ENCODE data around the gene IRX2.

IRX2 gene

GRCh38 chr5:2751592-2752021, at the start of gene IRX2:
Gene IRX2 (minus strand): TSS chr5:2751677. CDS start chr5:2751413, 264 bp downstream.
- no peak for DNase-seq

GRCh38 chr5:2800035-2800434, 48.6 kb upstream of the IRX2 start:
- DNase-seq: no peak

- DNase-seq: no peak
Measured at GRCh38 chr5:2797981-2798380, 46.5 kb upstream of the IRX2 start.

- no peak for DNase-seq
Measured at GRCh38 chr5:2797160-2797559, 45.7 kb upstream of the IRX2 start.

- DNase-seq: no peak
Measured at GRCh38 chr5:2783223-2783622, 31.7 kb upstream of the IRX2 start.

GRCh38 chr5:2782658-2783057, 31.2 kb upstream of the IRX2 start:
- DNase-seq: no peak

GRCh38 chr5:2780421-2781171, 29.1 kb upstream of the IRX2 start:
- DNase-seq: no peak

- no peak for DNase-seq
Measured at GRCh38 chr5:2779459-2779858, 28.0 kb upstream of the IRX2 start.

- DNase-seq: no peak
Measured at GRCh38 chr5:2776337-2777302, 25.1 kb upstream of the IRX2 start.

GRCh38 chr5:2773327-2773726, 21.9 kb upstream of the IRX2 start:
- DNase-seq: no peak

- no peak for DNase-seq
Measured at GRCh38 chr5:2767089-2767488, 15.6 kb upstream of the IRX2 start.

GRCh38 chr5:2764581-2764980, 13.1 kb upstream of the IRX2 start:
- DNase-seq: no peak

- no peak for DNase-seq
Measured at GRCh38 chr5:2763533-2763794, 12.0 kb upstream of the IRX2 start.

GRCh38 chr5:2762744-2763532, 11.5 kb upstream of the IRX2 start:
- DNase-seq: no peak

- no peak for DNase-seq
Measured at GRCh38 chr5:2761921-2762488, 10.5 kb upstream of the IRX2 start.

- DNase-seq: no peak
Measured at GRCh38 chr5:2759696-2760461, 8.4 kb upstream of the IRX2 start.

- DNase-seq: no peak
Measured at GRCh38 chr5:2759091-2759490, 7.6 kb upstream of the IRX2 start.

GRCh38 chr5:2758632-2759031, 7.2 kb upstream of the IRX2 start:
- DNase-seq: no peak

GRCh38 chr5:2757563-2758351, 6.3 kb upstream of the IRX2 start:
- no peak for DNase-seq

GRCh38 chr5:2756211-2757152, 5.0 kb upstream of the IRX2 start:
- DNase-seq: no peak
